Osteocyte (in vitro differentiated cells): ENCODE measurements around the gene BCL7A. TPM values are rescaled to one million over a fixed set of nuclear protein-coding genes. Genes with fewer than 3 reads are reported as not detected.
A peak's percentile ranks its signal among the peaks of the same experiment; 100 is the strongest.

ENCODE experiments used
- DNase-seq: peaks from one replicate; pipeline ENCODE4 v3.0.0; 2021; ENCODE audit warnings: mixed read lengths; ENCODE audit not compliant: unreplicated experiment; ENCODE audit errors: extremely low spot score
- H3K27ac Mint-ChIP-seq: one replicate; pipeline ENCODE4 v1.8.0; 2021; ENCODE audit warnings: mild to moderate bottlenecking, mixed read lengths; ENCODE audit not compliant: unreplicated experiment
- H3K27me3 Mint-ChIP-seq: one replicate; pipeline ENCODE4 v1.8.0; 2021; ENCODE audit warnings: mixed read lengths; ENCODE audit not compliant: unreplicated experiment
- H3K36me3 Mint-ChIP-seq: one replicate; pipeline ENCODE4 v1.8.0; 2021; ENCODE audit warnings: mixed read lengths; ENCODE audit not compliant: unreplicated experiment
- H3K4me1 Mint-ChIP-seq: one replicate; pipeline ENCODE4 v1.8.0; 2021; ENCODE audit warnings: mixed read lengths; ENCODE audit not compliant: unreplicated experiment
- H3K4me3 Mint-ChIP-seq: one replicate; pipeline ENCODE4 v1.8.0; 2021; ENCODE audit warnings: mild to moderate bottlenecking, moderate library complexity, mixed read lengths; ENCODE audit not compliant: unreplicated experiment
- H3K9me3 Mint-ChIP-seq: one replicate; pipeline ENCODE4 v1.8.0; 2021; ENCODE audit warnings: mixed read lengths; ENCODE audit not compliant: unreplicated experiment
- total RNA-seq: library from RNA; stranded (reverse); gene quantifications from 2 replicates; pipeline ENCODE4 v1.2.1, GENCODE V29; 2021
- TF ChIP-seq, protein P1 (sequence below): fragments of 200-600 bp; sonication (generic); IDR thresholded peaks from 2 replicates; pipeline ENCODE4 v1.5.0; 2021; ENCODE audit warnings: antibody characterized with exemption, mild to moderate bottlenecking, moderate library complexity

Gene BCL7A
- total RNA-seq, 1 donor from 2014 or later = 10.0 TPM

- TF ChIP-seq, protein P1, sequence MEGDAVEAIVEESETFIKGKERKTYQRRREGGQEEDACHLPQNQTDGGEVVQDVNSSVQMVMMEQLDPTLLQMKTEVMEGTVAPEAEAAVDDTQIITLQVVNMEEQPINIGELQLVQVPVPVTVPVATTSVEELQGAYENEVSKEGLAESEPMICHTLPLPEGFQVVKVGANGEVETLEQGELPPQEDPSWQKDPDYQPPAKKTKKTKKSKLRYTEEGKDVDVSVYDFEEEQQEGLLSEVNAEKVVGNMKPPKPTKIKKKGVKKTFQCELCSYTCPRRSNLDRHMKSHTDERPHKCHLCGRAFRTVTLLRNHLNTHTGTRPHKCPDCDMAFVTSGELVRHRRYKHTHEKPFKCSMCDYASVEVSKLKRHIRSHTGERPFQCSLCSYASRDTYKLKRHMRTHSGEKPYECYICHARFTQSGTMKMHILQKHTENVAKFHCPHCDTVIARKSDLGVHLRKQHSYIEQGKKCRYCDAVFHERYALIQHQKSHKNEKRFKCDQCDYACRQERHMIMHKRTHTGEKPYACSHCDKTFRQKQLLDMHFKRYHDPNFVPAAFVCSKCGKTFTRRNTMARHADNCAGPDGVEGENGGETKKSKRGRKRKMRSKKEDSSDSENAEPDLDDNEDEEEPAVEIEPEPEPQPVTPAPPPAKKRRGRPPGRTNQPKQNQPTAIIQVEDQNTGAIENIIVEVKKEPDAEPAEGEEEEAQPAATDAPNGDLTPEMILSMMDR = no peak
- Mint-ChIP-seq H3K9me3 (no peaks in the 10 kb centered on the region), H3K36me3 (no peaks in the 10 kb centered on the region), H3K4me1 (peaks cover 19% of the 10 kb centered on the region), H3K27ac (peak overlapping the region; percentile 90), H3K27me3 (no peaks in the 10 kb centered on the region), H3K4me3 (peak overlapping the region; percentile 84)
- DNase-seq = no peak
These were observed 982 bp downstream of the BCL7A start for GRCh38 chr12:122022393-122023338.

- Mint-ChIP-seq H3K4me1 (peaks cover 19% of the 10 kb centered on the region), H3K9me3 (no peaks in the 10 kb centered on the region), H3K27me3 (no peaks in the 10 kb centered on the region), H3K27ac (peak overlapping the region; percentile 90), H3K36me3 (no peaks in the 10 kb centered on the region), H3K4me3 (peak overlapping the region; percentile 84)
- TF ChIP-seq, protein P1 = no peak
- no peak for DNase-seq
These were observed 1.9 kb downstream of the BCL7A start for GRCh38 chr12:122023339-122024131.

DNA sequence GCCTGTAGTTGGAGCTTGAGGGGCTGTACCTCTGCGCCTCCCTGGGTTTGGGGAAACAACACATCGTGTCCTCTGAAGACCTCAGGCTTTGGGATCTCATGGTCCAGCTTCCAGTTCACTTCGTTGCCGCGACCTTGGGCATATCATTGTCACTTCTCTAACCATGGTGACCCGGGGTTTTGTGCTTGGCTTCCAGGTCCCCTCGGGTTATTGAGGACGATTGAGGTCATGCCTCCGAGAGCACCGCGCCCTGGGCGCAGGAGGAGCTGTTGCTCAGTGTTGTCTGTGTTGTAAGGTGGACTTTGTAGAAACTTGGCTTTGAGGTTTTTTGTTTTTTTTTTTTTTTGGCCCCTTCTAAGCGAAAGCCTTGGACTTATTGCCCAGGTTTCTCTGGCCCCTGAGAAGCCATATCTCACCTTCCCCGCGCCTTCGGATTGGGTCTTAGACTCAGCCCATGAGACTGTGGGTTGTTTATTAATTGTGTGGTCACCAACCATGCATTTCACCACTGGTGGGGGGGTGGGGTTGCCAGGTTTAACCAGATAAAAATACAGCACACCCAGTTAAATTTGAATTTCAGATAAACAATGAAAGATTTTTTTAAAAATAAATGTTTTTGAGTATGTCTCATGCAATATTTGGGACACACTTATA lies 2.6 kb downstream of the BCL7A start:
- H3K27me3 Mint-ChIP-seq = no peaks in the 10 kb centered on the region
- H3K4me1 Mint-ChIP-seq = peaks cover 19% of the 10 kb centered on the region
- no peak overlapping the region for H3K27ac Mint-ChIP-seq
- no peak for DNase-seq
- TF ChIP-seq, protein P1 = no peak
- H3K9me3 Mint-ChIP-seq = no peaks in the 10 kb centered on the region
- no peaks in the 10 kb centered on the region for H3K36me3 Mint-ChIP-seq
- no peak overlapping the region for H3K4me3 Mint-ChIP-seq

GRCh38 chr12:122026706-122027333 lies 5.1 kb downstream of the BCL7A start:
- H3K9me3 Mint-ChIP-seq = no peaks in the 10 kb centered on the region
- no peak for DNase-seq
- no peak overlapping the region for H3K4me3 Mint-ChIP-seq
- H3K27ac Mint-ChIP-seq = no peak overlapping the region
- peaks cover 17% of the 10 kb centered on the region for H3K4me1 Mint-ChIP-seq
- TF ChIP-seq, protein P1 = no peak
- H3K27me3 Mint-ChIP-seq = no peaks in the 10 kb centered on the region
- no peaks in the 10 kb centered on the region for H3K36me3 Mint-ChIP-seq
